Stromal cell of bone marrow (primary cell): ENCODE data around the gene ITIH5.
"Not testable (repeated sequence)": the region's sequence is repeated elsewhere in the genome, so short reads cannot be mapped to it uniquely, and the experiment has no call there.

Experiments used
- DNase-seq: peaks from one replicate; pipeline ENCODE4 v3.0.0-alpha.2; 2012; ENCODE audit warnings: low read depth

ITIH5 gene

DNA sequence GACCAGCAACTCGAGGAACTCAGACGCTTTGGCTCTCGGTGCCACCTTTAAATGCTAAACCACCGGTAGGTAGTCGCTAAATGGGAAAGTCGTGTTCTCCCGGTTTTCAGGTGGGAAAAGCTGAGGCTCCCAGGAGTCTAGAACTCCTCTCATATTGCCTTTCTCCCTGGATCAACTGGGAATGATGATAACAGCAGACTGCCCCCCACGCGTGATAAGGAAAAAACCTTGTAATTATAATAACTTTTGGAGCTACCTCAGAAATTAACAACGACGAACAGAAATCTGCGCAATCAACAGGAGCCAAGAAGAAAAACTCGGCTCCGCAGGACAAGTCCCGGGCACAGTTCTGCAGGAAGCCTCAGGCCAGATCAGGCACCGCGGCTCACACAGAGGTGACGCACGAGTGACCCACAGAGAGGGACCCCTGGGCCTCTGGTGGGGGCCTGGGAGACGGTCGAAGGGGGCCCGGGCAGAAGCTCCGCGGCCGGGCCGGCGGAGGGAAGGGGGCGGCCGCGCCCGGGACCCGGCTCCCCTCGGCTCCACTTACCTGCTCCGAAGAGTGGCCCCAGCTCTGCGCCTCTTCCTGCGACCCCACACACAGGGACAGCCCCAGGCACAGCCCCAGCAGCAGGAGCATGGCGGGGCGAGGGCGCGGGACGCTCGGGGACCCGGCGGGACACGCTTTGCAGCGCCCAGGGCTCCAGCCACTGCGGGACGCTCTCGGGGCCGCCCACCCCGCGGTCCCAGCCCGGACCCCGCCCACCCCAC lies at the start of gene ITIH5:
Gene ITIH5 (minus strand): TSS at position 714 of the 771 bp plus-strand sequence. CDS start 74 bp downstream, at position 640.
- DNase-seq = no peak

DNA sequence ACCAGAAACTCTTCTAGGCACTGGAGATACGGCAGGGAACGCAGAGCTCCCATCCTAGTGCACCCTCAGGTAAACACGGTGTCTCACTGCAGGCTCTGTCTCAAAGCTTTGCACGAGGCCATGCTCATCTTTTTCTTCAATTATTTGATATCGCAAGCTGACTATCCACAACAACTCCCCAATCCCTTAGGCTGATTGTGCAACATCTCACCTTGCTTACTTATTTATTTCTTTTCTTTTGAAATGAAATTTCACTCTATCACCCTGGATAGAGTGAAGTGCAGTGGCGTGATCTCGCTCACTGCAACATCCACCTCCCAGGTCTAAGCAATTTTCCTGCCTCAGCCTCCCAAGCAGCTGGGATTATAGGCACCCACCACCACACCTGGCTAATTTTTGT lies 48.7 kb upstream of the ITIH5 start:
- DNase-seq = no peak

DNA sequence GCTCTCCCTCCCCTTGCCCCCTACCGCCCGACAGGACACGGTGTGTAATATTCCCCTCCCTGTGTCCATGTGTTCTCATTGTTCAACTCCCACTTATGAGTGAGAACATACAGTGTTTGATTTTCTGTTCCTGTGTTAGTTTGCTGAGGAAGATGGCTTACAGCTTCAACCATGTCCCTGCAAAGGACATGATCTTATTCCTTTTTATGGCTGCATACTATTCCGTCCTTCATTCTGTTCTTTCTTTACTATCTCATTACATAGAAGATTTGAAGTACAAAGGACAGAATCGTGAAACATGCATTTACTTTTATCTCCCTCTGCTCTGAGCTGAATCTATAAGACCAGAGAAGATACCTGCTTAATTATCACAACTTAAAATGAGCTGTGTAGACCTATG lies 44.3 kb upstream of the ITIH5 start:
- not testable (repeated sequence) for DNase-seq

DNA sequence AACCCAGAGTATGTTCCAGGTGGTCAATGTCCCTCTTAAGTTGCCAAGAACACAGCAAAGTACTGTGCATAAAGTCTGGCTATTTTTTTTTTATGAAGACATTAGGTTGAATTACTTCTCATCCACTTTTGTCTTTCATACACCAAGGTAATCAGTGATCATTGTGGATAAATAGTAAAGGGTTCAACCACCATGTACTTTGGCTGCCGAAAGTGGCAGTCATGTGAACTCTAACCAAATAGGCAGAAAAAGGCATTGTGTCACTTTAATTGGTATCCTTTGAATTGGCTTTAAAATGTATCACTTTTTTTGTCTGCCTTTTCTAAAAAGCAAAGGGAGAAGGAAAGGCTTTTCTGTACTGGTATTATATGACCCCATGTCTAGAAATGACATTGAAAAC lies 43.7 kb upstream of the ITIH5 start:
- DNase-seq = no peak

- no peak for DNase-seq
Measured at GRCh38 chr10:7708832-7709231, 42.1 kb upstream of the ITIH5 start.

DNA sequence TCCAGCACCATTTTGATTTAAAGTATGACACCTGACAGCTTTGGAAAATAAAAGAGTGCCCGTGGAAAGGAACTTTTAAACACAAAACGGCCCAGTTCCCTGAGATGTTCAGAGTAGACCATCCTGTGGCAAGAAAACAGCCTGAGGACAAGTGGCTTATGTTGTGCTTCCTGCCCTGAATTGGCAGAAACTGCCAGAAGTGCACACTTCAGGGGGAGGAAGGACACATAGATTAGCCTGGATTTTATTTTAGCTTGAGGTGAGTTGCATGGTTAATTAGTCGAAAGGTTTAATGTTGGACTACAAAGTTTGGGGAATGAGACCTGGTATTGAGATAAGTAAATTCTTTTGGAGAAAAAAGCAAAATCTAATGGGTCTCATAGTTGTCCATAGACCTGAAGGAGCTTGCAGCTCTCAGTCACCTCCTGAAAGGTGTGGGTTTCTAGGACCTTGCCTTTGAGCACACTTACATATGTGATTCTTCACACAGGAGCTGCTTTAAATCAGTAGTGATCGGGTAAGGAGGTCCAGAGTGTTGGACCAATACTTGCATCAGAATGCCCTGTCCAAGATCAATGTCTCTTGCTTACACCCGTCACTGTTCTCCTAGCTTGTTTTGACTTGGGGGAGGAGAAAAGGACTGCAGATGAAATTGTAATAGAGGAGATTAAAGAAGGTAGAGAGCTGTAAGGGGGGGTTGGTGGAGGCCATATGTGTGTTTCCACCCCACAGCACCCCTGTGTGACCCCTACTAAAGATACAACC lies 41.3 kb upstream of the ITIH5 start:
- DNase-seq = no peak

DNA sequence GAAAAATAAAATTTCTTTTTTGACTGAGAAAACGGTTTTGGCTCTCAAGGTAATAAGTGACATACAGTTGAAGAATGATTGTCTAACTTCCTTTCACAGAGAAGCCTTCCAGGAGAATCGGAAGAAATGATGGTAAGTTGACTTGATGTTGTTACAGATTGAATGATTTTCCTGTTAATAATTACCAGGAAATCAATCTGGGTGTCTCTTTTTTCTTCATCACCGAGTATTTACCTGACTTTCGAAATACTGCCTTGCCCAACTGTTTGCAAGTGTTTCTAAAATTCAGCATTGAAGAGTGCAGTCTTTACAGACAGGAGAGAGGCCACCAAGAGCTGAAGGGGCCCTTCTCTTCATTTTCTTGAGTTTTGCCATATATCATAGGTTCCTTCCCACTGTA lies 40.3 kb upstream of the ITIH5 start:
- no peak for DNase-seq

DNA sequence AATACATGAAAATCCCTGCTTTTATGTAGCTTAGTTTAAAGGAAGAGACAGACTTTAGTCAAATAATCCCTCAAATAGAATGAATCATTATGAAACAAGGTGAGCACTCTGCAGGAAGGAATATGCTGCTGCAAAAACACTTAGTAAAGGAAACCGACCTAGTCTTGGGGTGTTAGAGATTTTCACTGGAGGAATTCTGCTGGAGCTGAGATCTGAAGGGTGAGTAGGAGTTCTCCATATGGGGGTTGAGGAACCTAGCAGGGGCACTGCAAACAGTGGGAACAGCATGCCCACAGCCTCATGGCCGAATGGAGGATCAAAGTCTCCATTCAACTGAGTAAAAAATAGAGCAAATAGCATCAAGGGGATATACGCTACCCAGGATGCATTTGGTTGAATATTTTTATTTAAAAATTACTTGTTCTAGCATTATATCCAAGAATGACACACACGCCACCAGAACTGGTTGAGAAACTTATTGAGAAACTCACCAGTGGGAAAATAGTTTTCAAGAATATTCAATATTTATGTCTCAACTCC lies 39.8 kb upstream of the ITIH5 start:
- DNase-seq = no peak

DNA sequence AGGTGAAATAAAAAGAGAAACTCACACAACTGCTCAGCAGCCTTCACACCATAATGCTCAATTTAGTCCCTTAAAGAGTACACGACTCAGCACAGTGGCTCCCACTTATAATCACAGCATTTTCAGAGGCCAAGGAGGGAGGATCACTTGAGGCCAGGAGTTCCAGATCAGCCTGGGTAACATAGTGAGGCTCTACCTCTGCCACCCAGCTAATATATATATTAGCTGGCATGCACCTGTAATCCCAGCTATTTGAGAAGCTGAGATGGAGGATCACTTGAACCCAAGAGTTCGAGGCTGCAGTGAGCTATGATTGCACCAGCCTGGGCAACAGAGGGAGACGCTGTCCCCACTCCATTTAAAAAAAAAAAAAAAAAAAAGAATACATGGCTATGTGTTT lies 38.6 kb upstream of the ITIH5 start:
- DNase-seq = no peak

GRCh38 chr10:7704071-7705016 lies 37.6 kb upstream of the ITIH5 start:
- no peak for DNase-seq

DNA sequence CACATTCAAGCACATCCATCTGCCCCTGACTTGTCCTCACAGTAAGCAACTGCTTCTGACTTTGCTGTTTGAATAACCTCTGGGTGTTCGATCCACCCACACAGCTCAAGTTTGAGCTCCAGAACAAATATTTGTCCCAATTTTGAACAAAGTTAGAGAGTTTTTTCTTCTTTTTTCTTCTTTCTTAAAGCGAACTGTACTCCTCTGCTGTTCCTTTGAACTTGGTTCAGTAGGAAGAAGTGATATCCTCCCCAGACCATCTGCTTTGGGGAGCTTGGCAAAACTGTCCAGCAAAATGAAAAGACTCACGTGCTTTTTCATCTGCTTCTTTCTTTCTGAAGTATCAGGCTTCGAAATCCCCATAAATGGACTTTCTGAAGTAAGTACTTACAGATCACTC lies 36.4 kb upstream of the ITIH5 start, which contains the start of gene ITIH2:
Gene ITIH2 (plus strand): TSS at position 177 of the 400 bp plus-strand sequence. CDS start 119 bp downstream, at position 296.
- no peak for DNase-seq

DNA sequence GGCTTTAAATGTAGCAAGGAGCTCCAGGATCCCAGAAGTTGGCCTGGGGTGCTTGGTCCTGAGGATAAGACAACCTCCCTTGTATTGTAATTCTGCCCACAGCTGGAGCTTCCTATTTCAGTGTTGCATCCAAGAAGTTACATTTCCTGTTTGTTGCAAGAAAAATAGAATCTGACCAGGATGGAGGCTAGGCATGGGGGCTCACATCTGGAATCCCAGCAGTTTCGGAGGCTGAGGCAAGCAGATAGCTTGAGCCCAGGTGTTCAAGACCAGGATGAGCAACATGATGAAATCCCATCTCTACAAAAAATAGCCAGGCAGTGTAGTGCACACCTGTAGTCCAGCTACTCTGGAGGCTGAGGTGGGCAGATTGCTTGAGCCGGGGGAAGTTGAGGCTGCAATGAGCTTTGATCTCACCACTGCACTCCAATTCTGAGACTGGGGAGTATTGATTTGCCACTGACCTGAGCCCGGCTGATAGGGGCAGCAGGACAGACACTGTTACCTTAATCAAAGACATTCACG lies 35.6 kb upstream of the ITIH5 start:
- no peak for DNase-seq

DNA sequence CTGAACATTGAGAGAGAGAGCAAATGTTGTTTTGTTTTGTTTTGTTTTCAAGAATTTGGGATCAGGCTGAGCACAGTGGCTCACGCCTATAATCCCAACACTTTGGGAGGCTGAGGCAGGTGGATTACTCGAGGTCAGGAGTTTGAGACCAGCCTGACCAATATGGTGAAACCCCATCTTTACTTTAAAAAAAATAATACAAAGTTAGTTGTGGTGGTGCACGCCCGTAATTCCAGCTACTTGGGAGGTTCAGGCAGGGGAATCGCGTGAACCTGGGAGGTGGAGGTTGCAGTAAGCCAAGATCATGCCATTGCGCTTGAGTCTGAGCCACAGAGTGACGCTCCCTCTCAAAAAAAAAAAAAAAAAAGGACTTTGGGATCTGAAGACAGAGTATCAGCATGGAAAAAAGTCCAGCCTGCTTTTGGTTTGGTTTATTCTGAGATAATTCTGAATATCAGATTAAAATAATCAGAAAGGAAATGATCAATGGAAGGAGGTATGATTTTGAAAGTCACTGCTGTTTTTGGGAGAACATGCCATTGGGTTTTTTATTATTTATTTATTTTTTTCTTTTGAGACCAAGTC lies 34.5 kb upstream of the ITIH5 start:
- no peak for DNase-seq

- DNase-seq = peak; percentile 13
Measured at GRCh38 chr10:7700577-7701125, 33.9 kb upstream of the ITIH5 start.

DNA sequence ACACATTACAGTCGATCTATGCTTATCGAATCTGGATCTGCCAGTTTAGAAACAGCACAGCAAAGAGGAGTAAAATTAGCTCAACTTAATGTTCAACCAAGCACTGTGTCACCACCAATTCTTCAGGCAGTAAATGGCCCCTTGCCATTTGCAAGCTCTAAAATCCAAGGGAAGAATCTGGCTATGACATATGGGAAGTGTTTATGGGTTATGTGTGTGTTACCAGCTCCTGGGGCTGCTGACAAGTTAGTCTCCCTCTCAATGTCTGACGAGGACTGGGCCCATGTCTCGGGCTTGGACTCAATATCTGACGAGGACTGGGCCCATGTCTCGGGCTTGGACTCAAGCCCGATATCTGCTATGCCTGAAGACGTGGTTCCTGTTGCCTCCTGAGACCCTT lies 30.7 kb upstream of the ITIH5 start:
- DNase-seq = no peak

DNA sequence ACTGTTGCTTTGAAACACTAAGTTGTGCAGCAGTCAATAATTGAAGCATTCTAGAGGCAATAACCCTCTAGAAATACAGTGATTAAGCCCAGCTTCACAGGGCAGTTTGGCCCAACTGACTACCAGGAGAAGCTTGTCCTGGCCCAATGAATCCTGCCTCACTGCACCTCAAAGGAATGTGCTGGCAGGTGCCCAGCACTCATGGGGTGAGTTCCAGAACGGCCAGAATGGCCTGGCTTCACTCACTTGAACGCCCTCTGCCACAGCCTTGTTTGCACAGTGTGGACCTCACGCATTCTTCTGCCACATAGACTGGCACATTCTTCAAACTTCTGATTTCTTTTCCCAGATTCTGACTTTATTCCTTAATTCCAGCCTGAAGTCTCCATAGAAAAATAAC lies 29.8 kb upstream of the ITIH5 start:
- no peak for DNase-seq

DNA sequence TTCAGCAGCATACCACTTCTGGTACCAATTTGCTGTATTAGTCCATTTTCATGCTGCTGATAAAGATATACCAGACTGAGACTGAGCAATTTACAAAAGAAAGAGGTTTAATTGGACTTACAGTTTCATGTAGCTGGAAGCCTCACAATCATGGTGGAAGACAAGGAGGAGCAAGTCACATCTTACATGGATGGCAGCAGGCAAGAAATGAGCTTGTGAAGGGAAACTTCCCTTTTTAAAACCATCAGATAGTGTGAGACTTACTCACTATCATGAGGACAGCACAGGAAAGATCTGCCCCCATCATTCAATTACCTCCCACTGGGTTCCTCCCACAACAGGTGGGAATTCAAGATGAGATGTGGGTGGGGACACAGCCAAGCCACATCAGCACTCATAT lies 26.4 kb upstream of the ITIH5 start:
- not testable (repeated sequence) for DNase-seq

GRCh38 chr10:7692368-7692767 lies 25.6 kb upstream of the ITIH5 start:
- not testable (repeated sequence) for DNase-seq

- not testable (repeated sequence) for DNase-seq
Measured at GRCh38 chr10:7690885-7691597, 24.3 kb upstream of the ITIH5 start.

DNA sequence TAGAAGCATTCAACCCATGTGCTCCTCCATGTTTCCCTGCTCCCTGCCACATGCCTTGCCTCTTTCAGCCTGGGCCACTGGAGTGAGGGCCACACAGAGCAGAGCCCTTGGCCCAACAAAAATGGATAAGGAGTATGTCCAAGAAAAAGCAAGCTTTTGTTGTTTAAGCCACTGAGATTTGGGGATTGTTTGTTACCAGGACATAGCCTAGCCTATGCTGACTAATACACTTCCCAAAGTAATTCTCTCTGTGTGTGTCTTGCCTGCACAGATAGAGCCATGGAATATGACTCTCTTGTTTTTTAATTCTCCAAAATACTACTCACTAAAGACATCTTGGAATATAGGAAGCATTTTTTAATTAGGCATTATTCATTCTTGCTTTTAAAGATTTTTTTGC lies 22.8 kb upstream of the ITIH5 start:
- no peak for DNase-seq
